Measurements from ENCODE around the gene CHST6. TPM values are rescaled to one million over a fixed set of nuclear protein-coding genes. Genes with fewer than 3 reads are reported as not detected.

The CHST6 gene
- total RNA-seq, 4 donors from 2014 or later, result 0.62 to 3.2 (median 1.6) TPM

GRCh38 chr16:75423723-75424104, 71.5 kb downstream of the CHST6 start:
- Histone ChIP-seq H3K4me3 (no peak overlapping the region), H3K4me1 (peaks cover 0 to 21% (median 0%) of the 10 kb centered on the region in 3 donors), H3K36me3 (no peaks in the 10 kb centered on the region), H3K9me3 (no peaks in the 10 kb centered on the region), H3K27me3 (no peaks in the 10 kb centered on the region), H3K27ac (no peak overlapping the region)
- WGBS, 2 donors (ENCODE audit: low coverage in 1 of 2), result 63% methylated on average over 4 of the region's 4 CpGs; no CpG with 5 or more reads in 1 of the 2 donors
- TF ChIP-seq POLR2AphosphoS5 (IDR thresholded peaks at IDR 0.05) (no peak), POLR2A (IDR thresholded peaks at IDR 0.05) (no peak), EP300 (IDR thresholded peaks at IDR 0.05) (no peak)
- TF ChIP-seq, protein P1, sequence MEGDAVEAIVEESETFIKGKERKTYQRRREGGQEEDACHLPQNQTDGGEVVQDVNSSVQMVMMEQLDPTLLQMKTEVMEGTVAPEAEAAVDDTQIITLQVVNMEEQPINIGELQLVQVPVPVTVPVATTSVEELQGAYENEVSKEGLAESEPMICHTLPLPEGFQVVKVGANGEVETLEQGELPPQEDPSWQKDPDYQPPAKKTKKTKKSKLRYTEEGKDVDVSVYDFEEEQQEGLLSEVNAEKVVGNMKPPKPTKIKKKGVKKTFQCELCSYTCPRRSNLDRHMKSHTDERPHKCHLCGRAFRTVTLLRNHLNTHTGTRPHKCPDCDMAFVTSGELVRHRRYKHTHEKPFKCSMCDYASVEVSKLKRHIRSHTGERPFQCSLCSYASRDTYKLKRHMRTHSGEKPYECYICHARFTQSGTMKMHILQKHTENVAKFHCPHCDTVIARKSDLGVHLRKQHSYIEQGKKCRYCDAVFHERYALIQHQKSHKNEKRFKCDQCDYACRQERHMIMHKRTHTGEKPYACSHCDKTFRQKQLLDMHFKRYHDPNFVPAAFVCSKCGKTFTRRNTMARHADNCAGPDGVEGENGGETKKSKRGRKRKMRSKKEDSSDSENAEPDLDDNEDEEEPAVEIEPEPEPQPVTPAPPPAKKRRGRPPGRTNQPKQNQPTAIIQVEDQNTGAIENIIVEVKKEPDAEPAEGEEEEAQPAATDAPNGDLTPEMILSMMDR (IDR thresholded peaks at IDR 0.05), result no peak
- ATAC-seq, result no peak

Other genes with a start within 250 kb of the CHST6 start
- 10 to 100 TPM; 34.6 to 63.7 (median 37.0) TPM for gene BCAR1, start 243.8 kb downstream of the CHST6 start, total RNA-seq
- gene CFDP1, start 61.9 kb downstream of the CHST6 start, total RNA-seq, result 10 to 100 TPM; 45.1 to 70.0 (median 50.0) TPM
- 10 to 100 TPM in 3 of 4 donors, 1 to 10 TPM in 1; 9.8 to 21.8 (median 13.8) TPM for gene TMEM170A, start 30.8 kb downstream of the CHST6 start, total RNA-seq
- not detected for gene CHST5, start 40.7 kb upstream of the CHST6 start, total RNA-seq
- gene TMEM231, start 60.8 kb upstream of the CHST6 start, total RNA-seq, result 10 to 100 TPM in 1 of 4 donors, 1 to 10 TPM in 3; 7.2 to 12.0 (median 9.3) TPM
- 100 to 1,000 TPM in 1 of 4 donors, 10 to 100 TPM in 3; 87.4 to 118 (median 92.0) TPM for gene GABARAPL2, start 70.9 kb upstream of the CHST6 start, total RNA-seq
- gene ADAT1, start 127.8 kb upstream of the CHST6 start, total RNA-seq, result 10 to 100 TPM; 27.2 to 38.7 (median 32.4) TPM
- 100 to 1,000 TPM; 118 to 130 (median 121) TPM for gene KARS1, start 152.2 kb upstream of the CHST6 start, total RNA-seq
- gene TERF2IP, start 152.3 kb upstream of the CHST6 start, total RNA-seq, result 10 to 100 TPM; 64.3 to 82.2 (median 71.4) TPM
- gene CPHXL2, start 181.6 kb upstream of the CHST6 start, total RNA-seq, result not detected
- not detected for gene DUXB, start 206.0 kb upstream of the CHST6 start, total RNA-seq
- not detected for gene CPHXL, start 231.0 kb upstream of the CHST6 start, total RNA-seq

Measured in gastroesophageal sphincter (tissue), 4 donors.